ENCODE data around the gene UTS2.

Gene UTS2

GRCh38 chr1:7885513-7886404, 32.9 kb upstream of the UTS2 start:
- H3K4me1 ChIP-seq (ENCODE audit: control insufficient read depth in 5 of 5, insufficient read depth in 5 of 5, low read length in 5 of 5): peaks cover 0 to 2% (median 0%) of the 10 kb centered on the region in 5 donors
- no peak overlapping the region for H3K27ac ChIP-seq (ENCODE audit: low read depth, low read length)
- H3K36me3 ChIP-seq (ENCODE audit: control insufficient read depth in 5 of 5, insufficient read depth in 5 of 5, low read length in 5 of 5): no peaks in the 10 kb centered on the region
- peaks cover 0 to 28% (median 9%) of the 10 kb centered on the region in 5 donors for H3K27me3 ChIP-seq (ENCODE audit: control insufficient read depth in 5 of 5, insufficient read depth in 4 of 5, low read length in 5 of 5)
- no peak overlapping the region for H3K4me3 ChIP-seq (ENCODE audit: low read depth in 1 of 5, low read length in 5 of 5)
- H3K9me3 ChIP-seq (ENCODE audit: control insufficient read depth in 5 of 5, low read length in 5 of 5): peaks cover 0 to 4% (median 0%) of the 10 kb centered on the region in 5 donors
- H3K9ac ChIP-seq (ENCODE audit: low read length in 5 of 5): no peak overlapping the region

GRCh38 chr1:7884757-7885156, 31.9 kb upstream of the UTS2 start:
- Histone ChIP-seq H3K4me3 (ENCODE audit: low read depth in 1 of 5, low read length in 5 of 5) (no peak overlapping the region), H3K27ac (ENCODE audit: low read depth, low read length) (no peak overlapping the region), H3K27me3 (ENCODE audit: control insufficient read depth in 5 of 5, insufficient read depth in 4 of 5, low read length in 5 of 5) (peaks cover 0 to 28% (median 9%) of the 10 kb centered on the region in 5 donors), H3K36me3 (ENCODE audit: control insufficient read depth in 5 of 5, insufficient read depth in 5 of 5, low read length in 5 of 5) (no peaks in the 10 kb centered on the region), H3K9ac (ENCODE audit: low read length in 5 of 5) (no peak overlapping the region), H3K9me3 (ENCODE audit: control insufficient read depth in 5 of 5, low read length in 5 of 5) (peaks cover 0 to 4% (median 0%) of the 10 kb centered on the region in 5 donors), H3K4me1 (ENCODE audit: control insufficient read depth in 5 of 5, insufficient read depth in 5 of 5, low read length in 5 of 5) (peaks cover 0 to 2% (median 0%) of the 10 kb centered on the region in 5 donors)

- peaks cover 0 to 5% (median 2%) of the 10 kb centered on the region in 5 donors for H3K9me3 ChIP-seq (ENCODE audit: control insufficient read depth in 5 of 5, low read length in 5 of 5)
- H3K9ac ChIP-seq (ENCODE audit: low read length in 5 of 5): no peak overlapping the region
- H3K4me3 ChIP-seq (ENCODE audit: low read depth in 1 of 5, low read length in 5 of 5): no peak overlapping the region
- no peaks in the 10 kb centered on the region for H3K36me3 ChIP-seq (ENCODE audit: control insufficient read depth in 5 of 5, insufficient read depth in 5 of 5, low read length in 5 of 5)
- no peaks in the 10 kb centered on the region for H3K4me1 ChIP-seq (ENCODE audit: control insufficient read depth in 5 of 5, insufficient read depth in 5 of 5, low read length in 5 of 5)
- H3K27ac ChIP-seq (ENCODE audit: low read depth, low read length): no peak overlapping the region
- H3K27me3 ChIP-seq (ENCODE audit: control insufficient read depth in 5 of 5, insufficient read depth in 4 of 5, low read length in 5 of 5): peaks cover 0 to 7% (median 2%) of the 10 kb centered on the region in 5 donors
Observed at GRCh38 chr1:7879228-7879627, 26.4 kb upstream of the UTS2 start.

- Histone ChIP-seq H3K27ac (ENCODE audit: low read depth, low read length) (no peak overlapping the region), H3K9ac (ENCODE audit: low read length in 5 of 5) (no peak overlapping the region), H3K36me3 (ENCODE audit: control insufficient read depth in 5 of 5, insufficient read depth in 5 of 5, low read length in 5 of 5) (no peaks in the 10 kb centered on the region), H3K4me1 (ENCODE audit: control insufficient read depth in 5 of 5, insufficient read depth in 5 of 5, low read length in 5 of 5) (no peaks in the 10 kb centered on the region), H3K4me3 (ENCODE audit: low read depth in 1 of 5, low read length in 5 of 5) (no peak overlapping the region), H3K9me3 (ENCODE audit: control insufficient read depth in 5 of 5, low read length in 5 of 5) (peaks cover 0 to 5% (median 2%) of the 10 kb centered on the region in 5 donors), H3K27me3 (ENCODE audit: control insufficient read depth in 5 of 5, insufficient read depth in 4 of 5, low read length in 5 of 5) (peaks cover 0 to 7% (median 2%) of the 10 kb centered on the region in 5 donors)
Observed at GRCh38 chr1:7878027-7878426, 25.2 kb upstream of the UTS2 start.

- H3K9me3 ChIP-seq (ENCODE audit: control insufficient read depth in 5 of 5, low read length in 5 of 5): peaks cover 0 to 5% (median 2%) of the 10 kb centered on the region in 5 donors
- no peaks in the 10 kb centered on the region for H3K4me1 ChIP-seq (ENCODE audit: control insufficient read depth in 5 of 5, insufficient read depth in 5 of 5, low read length in 5 of 5)
- no peak overlapping the region for H3K27ac ChIP-seq (ENCODE audit: low read depth, low read length)
- H3K9ac ChIP-seq (ENCODE audit: low read length in 5 of 5): no peak overlapping the region
- peaks cover 0 to 7% (median 2%) of the 10 kb centered on the region in 5 donors for H3K27me3 ChIP-seq (ENCODE audit: control insufficient read depth in 5 of 5, insufficient read depth in 4 of 5, low read length in 5 of 5)
- no peak overlapping the region for H3K4me3 ChIP-seq (ENCODE audit: low read depth in 1 of 5, low read length in 5 of 5)
- H3K36me3 ChIP-seq (ENCODE audit: control insufficient read depth in 5 of 5, insufficient read depth in 5 of 5, low read length in 5 of 5): no peaks in the 10 kb centered on the region
Observed at GRCh38 chr1:7873801-7874795, 21.2 kb upstream of the UTS2 start.

GRCh38 chr1:7871136-7871535, 18.3 kb upstream of the UTS2 start:
- Histone ChIP-seq H3K4me3 (ENCODE audit: low read depth in 1 of 5, low read length in 5 of 5) (no peak overlapping the region), H3K9me3 (ENCODE audit: control insufficient read depth in 5 of 5, low read length in 5 of 5) (no peaks in the 10 kb centered on the region), H3K27me3 (ENCODE audit: control insufficient read depth in 5 of 5, insufficient read depth in 4 of 5, low read length in 5 of 5) (peaks cover 0 to 9% (median 5%) of the 10 kb centered on the region in 5 donors), H3K27ac (ENCODE audit: low read depth, low read length) (no peak overlapping the region), H3K4me1 (ENCODE audit: control insufficient read depth in 5 of 5, insufficient read depth in 5 of 5, low read length in 5 of 5) (no peaks in the 10 kb centered on the region), H3K36me3 (ENCODE audit: control insufficient read depth in 5 of 5, insufficient read depth in 5 of 5, low read length in 5 of 5) (no peaks in the 10 kb centered on the region), H3K9ac (ENCODE audit: low read length in 5 of 5) (no peak overlapping the region)

- Histone ChIP-seq H3K4me3 (ENCODE audit: low read depth in 1 of 5, low read length in 5 of 5) (no peak overlapping the region), H3K9me3 (ENCODE audit: control insufficient read depth in 5 of 5, low read length in 5 of 5) (no peaks in the 10 kb centered on the region), H3K9ac (ENCODE audit: low read length in 5 of 5) (no peak overlapping the region), H3K27me3 (ENCODE audit: control insufficient read depth in 5 of 5, insufficient read depth in 4 of 5, low read length in 5 of 5) (peaks cover 0 to 5% (median 2%) of the 10 kb centered on the region in 5 donors), H3K27ac (ENCODE audit: low read depth, low read length) (no peak overlapping the region), H3K4me1 (ENCODE audit: control insufficient read depth in 5 of 5, insufficient read depth in 5 of 5, low read length in 5 of 5) (no peaks in the 10 kb centered on the region), H3K36me3 (ENCODE audit: control insufficient read depth in 5 of 5, insufficient read depth in 5 of 5, low read length in 5 of 5) (no peaks in the 10 kb centered on the region)
Observed at GRCh38 chr1:7869136-7869920, 16.5 kb upstream of the UTS2 start.

- no peaks in the 10 kb centered on the region for H3K36me3 ChIP-seq (ENCODE audit: control insufficient read depth in 5 of 5, insufficient read depth in 5 of 5, low read length in 5 of 5)
- no peak overlapping the region for H3K4me3 ChIP-seq (ENCODE audit: low read depth in 1 of 5, low read length in 5 of 5)
- no peaks in the 10 kb centered on the region for H3K9me3 ChIP-seq (ENCODE audit: control insufficient read depth in 5 of 5, low read length in 5 of 5)
- peaks cover 0 to 5% (median 2%) of the 10 kb centered on the region in 5 donors for H3K27me3 ChIP-seq (ENCODE audit: control insufficient read depth in 5 of 5, insufficient read depth in 4 of 5, low read length in 5 of 5)
- no peak overlapping the region for H3K27ac ChIP-seq (ENCODE audit: low read depth, low read length)
- no peak overlapping the region for H3K9ac ChIP-seq (ENCODE audit: low read length in 5 of 5)
- no peaks in the 10 kb centered on the region for H3K4me1 ChIP-seq (ENCODE audit: control insufficient read depth in 5 of 5, insufficient read depth in 5 of 5, low read length in 5 of 5)
Observed at GRCh38 chr1:7868070-7868780, 15.4 kb upstream of the UTS2 start.

- H3K4me3 ChIP-seq (ENCODE audit: low read depth in 1 of 5, low read length in 5 of 5): no peak overlapping the region
- H3K9me3 ChIP-seq (ENCODE audit: control insufficient read depth in 5 of 5, low read length in 5 of 5): no peaks in the 10 kb centered on the region
- no peaks in the 10 kb centered on the region for H3K36me3 ChIP-seq (ENCODE audit: control insufficient read depth in 5 of 5, insufficient read depth in 5 of 5, low read length in 5 of 5)
- H3K4me1 ChIP-seq (ENCODE audit: control insufficient read depth in 5 of 5, insufficient read depth in 5 of 5, low read length in 5 of 5): no peaks in the 10 kb centered on the region
- peaks cover 0 to 5% (median 2%) of the 10 kb centered on the region in 5 donors for H3K27me3 ChIP-seq (ENCODE audit: control insufficient read depth in 5 of 5, insufficient read depth in 4 of 5, low read length in 5 of 5)
- no peak overlapping the region for H3K9ac ChIP-seq (ENCODE audit: low read length in 5 of 5)
- no peak overlapping the region for H3K27ac ChIP-seq (ENCODE audit: low read depth, low read length)
Observed at GRCh38 chr1:7865978-7866377, 13.1 kb upstream of the UTS2 start.
